Left lobe of liver (tissue), 2 donors: Measurements from ENCODE around the gene DCTN3. TPM values are rescaled to one million over a fixed set of nuclear protein-coding genes. Genes with fewer than 3 reads are reported as not detected.

ENCODE experiments used
- ATAC-seq: fragments of 200-7000 bp; cut with Tn5 transposase; one replicate; pipeline ENCODE4 v1.9.1; 2020; ENCODE audit warnings: mild to moderate bottlenecking, moderate library complexity
- DNase-seq: peaks from one replicate; pipeline ENCODE4 v3.0.0-alpha.2; 2020; ENCODE audit warnings: low spot score
- total RNA-seq: library from RNA; stranded (reverse); gene quantifications from one replicate; pipeline ENCODE4 v1.2.1, GENCODE V29; 2021
- donor health status: DM: no; HTN: no; CAD: no; lungs with moderate emphysema.
- donor health status: DM: no; HTN: yes; CAD: no.

Gene DCTN3
- total RNA-seq, 1 donor from 2014 or later: 31.4 TPM

- ATAC-seq (no peak), DNase-seq (no peak)
Observed at GRCh38 chr9:34591917-34592866, 28.1 kb downstream of the DCTN3 start.

GRCh38 chr9:34591248-34591916, 28.9 kb downstream of the DCTN3 start:
- peak; percentile 71 for ATAC-seq
- peak; percentile 90 for DNase-seq

- ATAC-seq: peak; percentile 66
- DNase-seq: peak; percentile 88
Observed at GRCh38 chr9:34590381-34591247, 29.7 kb downstream of the DCTN3 start.

- ATAC-seq: peak; percentile 54
- DNase-seq: peak; percentile 73
Observed at GRCh38 chr9:34589636-34590380, 30.5 kb downstream of the DCTN3 start, which contains the start of gene CNTFR. Gene CNTFR (minus strand): TSS chr9:34589724. CDS start chr9:34568981, 20,743 bp downstream.

- no peak for ATAC-seq
Observed at GRCh38 chr9:34588671-34589635, 31.3 kb downstream of the DCTN3 start.

GRCh38 chr9:34587271-34587670, 33.0 kb downstream of the DCTN3 start:
- no peak for ATAC-seq
- no peak for DNase-seq

More at GRCh38 chr9:34588671-34589635, 31.3 kb downstream of the DCTN3 start:
- DNase-seq: no peak

GRCh38 chr9:34585946-34586669, 34.2 kb downstream of the DCTN3 start:
- ATAC-seq: no peak
- no peak for DNase-seq

GRCh38 chr9:34584970-34585369, 35.3 kb downstream of the DCTN3 start:
- ATAC-seq (no peak), DNase-seq (no peak)

GRCh38 chr9:34582787-34583186, 37.5 kb downstream of the DCTN3 start:
- DNase-seq (no peak), ATAC-seq (no peak)

GRCh38 chr9:34581318-34581717, 39.0 kb downstream of the DCTN3 start:
- ATAC-seq (no peak), DNase-seq (no peak)

- ATAC-seq (no peak), DNase-seq (no peak)
Observed at GRCh38 chr9:34580358-34580757, 39.9 kb downstream of the DCTN3 start.

GRCh38 chr9:34579808-34580163, 40.5 kb downstream of the DCTN3 start:
- DNase-seq (no peak), ATAC-seq (no peak)

- peak; percentile 6 for ATAC-seq
- DNase-seq: no peak
Observed at GRCh38 chr9:34579104-34579807, 41.0 kb downstream of the DCTN3 start.

- DNase-seq (no peak), ATAC-seq (no peak)
Observed at GRCh38 chr9:34578241-34579103, 41.8 kb downstream of the DCTN3 start.

GRCh38 chr9:34577400-34578240, 42.7 kb downstream of the DCTN3 start:
- ATAC-seq (no peak), DNase-seq (no peak)
